Ascending aorta (tissue), 2 donors: Measurements from ENCODE around the gene SPPL2A. TPM values are rescaled to one million over a fixed set of nuclear protein-coding genes. Genes with fewer than 3 reads are reported as not detected.
A peak's percentile ranks its signal among the peaks of the same experiment; 100 is the strongest.

ENCODE experiments used
- DNase-seq, 2 donors: peaks; one replicate each; pipeline ENCODE4 v3.0.0-alpha.2; 2019; ENCODE audit warnings: low spot score in 2 of 2
- H3K27ac ChIP-seq, 2 donors: fragments of 200-600 bp; sonication (generic); one replicate each; pipeline ENCODE4 v1.5.1; 2016 to 2017; ENCODE audit warnings: mild to moderate bottlenecking in 1 of 2
- H3K27me3 ChIP-seq: fragments of 200-600 bp; sonication (generic); one replicate; pipeline ENCODE4 v1.5.1; 2017
- H3K36me3 ChIP-seq, 2 donors: fragments of 200-600 bp; sonication (generic); one replicate each; pipeline ENCODE4 v1.5.1; 2016
- H3K4me1 ChIP-seq, 2 donors: fragments of 200-600 bp; sonication (generic); one replicate each; pipeline ENCODE4 v1.5.1; 2016 to 2017; ENCODE audit warnings: mild to moderate bottlenecking in 1 of 2
- H3K4me3 ChIP-seq, 2 donors: fragments of 200-600 bp; sonication (generic); one replicate each; pipeline ENCODE4 v1.5.1; 2016 to 2017; ENCODE audit warnings: mild to moderate bottlenecking in 1 of 2
- H3K9me3 ChIP-seq, 2 donors: fragments of 200-600 bp; sonication (generic); one replicate each; pipeline ENCODE4 v1.5.1; 2016
- CTCF ChIP-seq, 3 experiments: fragments of 200-600 bp in 2 of 3; fragments of 450-650 bp in 1 of 3; sonication (generic) in 2 of 3; IDR thresholded peaks; one replicate each; pipeline ENCODE4 v1.5.1; 2016 to 2019; ENCODE audit warnings: antibody characterized with exemption in 3 of 3, mild to moderate bottlenecking in 1 of 3, moderate library complexity in 1 of 3
- intact Hi-C: fragments of 100-400 bp; cut with DNase I; formaldehyde crosslinking; loops from one replicate; pipeline ENCODE4 v1.15.1; 2023
- total RNA-seq: library from RNA; depleted of rRNA; stranded (reverse); fragments of >200 nt; gene quantifications from one replicate; pipeline ENCODE4 v1.1.0, GENCODE V29; 2016

The SPPL2A gene
- total RNA-seq, 1 donor from 2014 or later: 785 TPM

GRCh38 chr15:50750227-50750705, 15.2 kb downstream of the SPPL2A start:
- no peak for TF ChIP-seq CTCF (IDR thresholded peaks at IDR 0.05)
- Histone ChIP-seq H3K36me3 (peaks cover 22 to 25% of the 10 kb centered on the region in 2 donors), H3K27me3 (no peaks in the 10 kb centered on the region), H3K27ac (peak overlapping the region; percentile 35 to 44), H3K4me1 (peaks cover 0 to 18% of the 10 kb centered on the region in 2 donors), H3K4me3 (no peak overlapping the region), H3K9me3 (no peaks in the 10 kb centered on the region)
- DNase-seq: no peak
- intact Hi-C loops: no loop called here

GRCh38 chr15:50747523-50747922, 18.0 kb downstream of the SPPL2A start:
- Histone ChIP-seq H3K4me3 (no peak overlapping the region), H3K27ac (no peak overlapping the region), H3K9me3 (no peaks in the 10 kb centered on the region), H3K4me1 (peaks cover 0 to 14% of the 10 kb centered on the region in 2 donors), H3K36me3 (peaks cover 28 to 49% of the 10 kb centered on the region in 2 donors), H3K27me3 (no peaks in the 10 kb centered on the region)
- intact Hi-C loops: no loop called here
- no peak for DNase-seq
- TF ChIP-seq CTCF (IDR thresholded peaks at IDR 0.05): no peak

GRCh38 chr15:50744601-50745000, 20.9 kb downstream of the SPPL2A start:
- no peak overlapping the region for H3K4me3 ChIP-seq
- peaks cover 0 to 2% of the 10 kb centered on the region in 2 donors for H3K4me1 ChIP-seq
- no peaks in the 10 kb centered on the region for H3K9me3 ChIP-seq
- TF ChIP-seq CTCF (IDR thresholded peaks at IDR 0.05): no peak
- no peak overlapping the region for H3K27ac ChIP-seq
- intact Hi-C loops: no loop called here
- H3K36me3 ChIP-seq: peaks cover 40 to 62% of the 10 kb centered on the region in 2 donors
- H3K27me3 ChIP-seq: no peaks in the 10 kb centered on the region
- DNase-seq: no peak

GRCh38 chr15:50740955-50741354, 24.6 kb downstream of the SPPL2A start:
- no peaks in the 10 kb centered on the region for H3K9me3 ChIP-seq
- no peak for TF ChIP-seq CTCF (IDR thresholded peaks at IDR 0.05)
- H3K4me1 ChIP-seq: no peaks in the 10 kb centered on the region
- peaks cover 52 to 72% of the 10 kb centered on the region in 2 donors for H3K36me3 ChIP-seq
- no peaks in the 10 kb centered on the region for H3K27me3 ChIP-seq
- intact Hi-C loops: no loop called here
- no peak overlapping the region for H3K27ac ChIP-seq
- DNase-seq: no peak
- H3K4me3 ChIP-seq: no peak overlapping the region

GRCh38 chr15:50736823-50737222, 28.7 kb downstream of the SPPL2A start:
- Histone ChIP-seq H3K4me3 (no peak overlapping the region), H3K27ac (no peak overlapping the region), H3K9me3 (no peaks in the 10 kb centered on the region), H3K27me3 (no peaks in the 10 kb centered on the region), H3K4me1 (no peaks in the 10 kb centered on the region), H3K36me3 (peaks cover 53 to 59% of the 10 kb centered on the region in 2 donors)
- TF ChIP-seq CTCF (IDR thresholded peaks at IDR 0.05): no peak
- intact Hi-C loops: loop anchor here (10.0 kb wide), 1 partner anchor 152 kb away; no protein-coding TSS in a partner anchor
- DNase-seq: no peak

- Histone ChIP-seq H3K36me3 (peaks cover 45 to 60% of the 10 kb centered on the region in 2 donors), H3K27me3 (no peaks in the 10 kb centered on the region), H3K4me3 (no peak overlapping the region), H3K4me1 (no peaks in the 10 kb centered on the region), H3K9me3 (no peaks in the 10 kb centered on the region), H3K27ac (no peak overlapping the region)
- TF ChIP-seq CTCF (IDR thresholded peaks at IDR 0.05): no peak
- intact Hi-C loops: loop anchor here (10.0 kb wide), 1 partner anchor 150 kb away; no protein-coding TSS in a partner anchor
- no peak for DNase-seq
Observed at GRCh38 chr15:50735156-50735555, 30.4 kb downstream of the SPPL2A start.
